Measurements from ENCODE around the gene CHMP1B. TPM values are rescaled to one million over a fixed set of nuclear protein-coding genes. Genes with fewer than 3 reads are reported as not detected.

The CHMP1B gene
- total RNA-seq: 100 to 1,000 TPM in 3 of 4 donors, 10 to 100 TPM in 1; 77.9 to 460 (median 292) TPM
- polyA plus RNA-seq: 100 to 1,000 TPM; 223 to 442 (median 402) TPM
- long read RNA-seq, donor 1, transcript CHMP1B-201 (1 exons, 3,054 nt): major isoform, 362 of 362 reads
- long read RNA-seq, donor 1, partial matches to known transcripts: 0 of 362 reads
- long read RNA-seq, donor 1, other reads (novel, unspliced or antisense): 0 of 362 reads
- long read RNA-seq, donor 2, transcript CHMP1B-201 (1 exons, 3,054 nt): major isoform, 371 of 373 reads
- long read RNA-seq, donor 2, partial matches to known transcripts: 0 of 373 reads
- long read RNA-seq, donor 2, other reads (novel, unspliced or antisense): 2 of 373 reads

GRCh38 chr18:11851146-11851805 lies at the start of gene CHMP1B:
Gene CHMP1B, plus strand, starts transcription at chr18:11851413. Its CDS starts 99 bp downstream, at chr18:11851512.
- Histone ChIP-seq H3K4me3 (peak within 1 kb of the TSS; percentile 91), H3K9me3 (no peaks in the 10 kb centered on the region), H3K4me1 (peaks cover 12% of the 10 kb centered on the region), H3K27me3 (ENCODE audit: insufficient read depth in 3 of 3, low read length in 2 of 3) (no peaks in the 10 kb centered on the region), H3K27ac (peak within 1 kb of the TSS; percentile 98), H3K36me3 (ENCODE audit: insufficient read depth in 1 of 2, low read depth in 1 of 2) (peaks cover 3 to 18% of the 10 kb centered on the region in 2 donors)
- peak; percentile 99 for DNase-seq
- peak; percentile 84 to 89 (median 85) for ATAC-seq
- intact Hi-C loops (cut with DNase I): loop anchor here (2.0 to 10.0 kb wide), 2 partner anchors 130 to 134 kb away; partner anchors contain the start of gene IMPA2 (in 2 of the 2)
- WGBS, 3 donors: 0 to 1% (median 0%) methylated on average over 51 to 53 of the region's 53 CpGs
- TF ChIP-seq CTCF (IDR thresholded peaks at IDR 0.05): no peak

GRCh38 chr18:11801573-11801972 lies 49.6 kb upstream of the CHMP1B start:
- H3K4me3 ChIP-seq: no peak overlapping the region
- 61 to 84% (median 69%) methylated on average over 4 of the region's 4 CpGs for WGBS, 3 donors
- no peaks in the 10 kb centered on the region for H3K36me3 ChIP-seq (ENCODE audit: insufficient read depth in 1 of 2, low read depth in 1 of 2)
- no peaks in the 10 kb centered on the region for H3K27me3 ChIP-seq (ENCODE audit: insufficient read depth in 3 of 3, low read length in 2 of 3)
- TF ChIP-seq CTCF (IDR thresholded peaks at IDR 0.05): no peak
- ATAC-seq (peak in 2 of 4 donors; percentile 33 to 48), DNase-seq (no peak)
- no peak overlapping the region for H3K27ac ChIP-seq
- peaks cover 4% of the 10 kb centered on the region for H3K4me1 ChIP-seq
- intact Hi-C loops (cut with DNase I): no loop called here
- H3K9me3 ChIP-seq: no peaks in the 10 kb centered on the region

GRCh38 chr18:11802158-11802557 lies 49.1 kb upstream of the CHMP1B start:
- H3K4me3 ChIP-seq: no peak overlapping the region
- WGBS, 3 donors: 89 to 90% (median 89%) methylated on average over 6 of the region's 6 CpGs
- no peaks in the 10 kb centered on the region for H3K9me3 ChIP-seq
- no peaks in the 10 kb centered on the region for H3K27me3 ChIP-seq (ENCODE audit: insufficient read depth in 3 of 3, low read length in 2 of 3)
- H3K4me1 ChIP-seq: peaks cover 4% of the 10 kb centered on the region
- TF ChIP-seq CTCF (IDR thresholded peaks at IDR 0.05): no peak
- intact Hi-C loops (cut with DNase I): no loop called here
- no peaks in the 10 kb centered on the region for H3K36me3 ChIP-seq (ENCODE audit: insufficient read depth in 1 of 2, low read depth in 1 of 2)
- DNase-seq (no peak), ATAC-seq (no peak)
- no peak overlapping the region for H3K27ac ChIP-seq

GRCh38 chr18:11802586-11802985 lies 48.6 kb upstream of the CHMP1B start:
- TF ChIP-seq CTCF (IDR thresholded peaks at IDR 0.05): no peak
- no peak overlapping the region for H3K4me3 ChIP-seq
- DNase-seq: no peak
- no peaks in the 10 kb centered on the region for H3K36me3 ChIP-seq (ENCODE audit: insufficient read depth in 1 of 2, low read depth in 1 of 2)
- no peak overlapping the region for H3K27ac ChIP-seq
- ATAC-seq: no peak
- peaks cover 4% of the 10 kb centered on the region for H3K4me1 ChIP-seq
- intact Hi-C loops (cut with DNase I): no loop called here
- H3K9me3 ChIP-seq: no peaks in the 10 kb centered on the region
- no peaks in the 10 kb centered on the region for H3K27me3 ChIP-seq (ENCODE audit: insufficient read depth in 3 of 3, low read length in 2 of 3)
- 86 to 92% (median 92%) methylated on average over 10 of the region's 10 CpGs for WGBS, 3 donors

All from psoas muscle (tissue), 8 donors.